Gastrocnemius medialis (tissue), 4 donors: ENCODE data around the gene LMTK3. TPM values are rescaled to one million over a fixed set of nuclear protein-coding genes. Genes with fewer than 3 reads are reported as not detected.
"Not testable (repeated sequence)": the region's sequence is repeated elsewhere in the genome, so short reads cannot be mapped to it uniquely, and the experiment has no call there.

Experiments used
- ATAC-seq, 2 donors: fragments of 150-250 bp; one replicate each; pipeline ENCODE4 v1.9.1; 2016
- DNase-seq, 2 donors: peaks; one replicate each; pipeline ENCODE4 v3.0.0-alpha.2; 2019
- H3K27ac ChIP-seq, 4 donors: fragments of 200-600 bp; sonication (generic); 1 replicate in 1 of 4; 2 replicates in 3 of 4; pipeline ENCODE4 v1.5.1; 2016 to 2018; ENCODE audit warnings: mild to moderate bottlenecking in 2 of 4, moderate library complexity in 1 of 4
- H3K27me3 ChIP-seq, 3 donors: fragments of 200-600 bp; sonication (generic) in 2 of 3; 1 replicate in 1 of 3; 2 replicates in 2 of 3; pipeline versions ENCODE4 v1.5.1 to v1.6.0; 2016 to 2019; ENCODE audit warnings: mild to moderate bottlenecking in 1 of 3, moderate library complexity in 1 of 3
- H3K36me3 ChIP-seq, 2 donors: fragments of 200-600 bp; sonication (generic) in 1 of 2; one replicate each; pipeline ENCODE4 v1.5.1; 2017 to 2018
- H3K4me1 ChIP-seq, 2 donors: fragments of 200-600 bp; sonication (generic) in 1 of 2; one replicate each; pipeline ENCODE4 v1.5.1; 2016 to 2017; ENCODE audit warnings: mild to moderate bottlenecking in 2 of 2
- H3K4me3 ChIP-seq, 4 donors: fragments of 200-600 bp; sonication (generic) in 3 of 4; 1 replicate in 1 of 4; 2 replicates in 3 of 4; pipeline ENCODE4 v1.5.1; 2016 to 2019; ENCODE audit warnings: mild to moderate bottlenecking in 2 of 4
- H3K9me3 ChIP-seq, 3 donors: fragments of 200-600 bp; sonication (generic) in 2 of 3; 1 replicate in 1 of 3; 2 replicates in 2 of 3; pipeline ENCODE4 v1.5.1; 2016 to 2019
- POLR2A ChIP-seq, 2 donors: fragments of 450-650 bp; IDR thresholded peaks; one replicate each; pipeline ENCODE4 v1.6.1; 2017; ENCODE audit warnings: antibody characterized with exemption in 2 of 2, mild to moderate bottlenecking in 2 of 2, moderate library complexity in 2 of 2
- in situ Hi-C, 4 donors: fragments of 200-750 bp; cut with MboI; loops; one replicate each; pipeline versions ENCODE4 v1.15.0 to v1.8.0; 2017; ENCODE audit warnings: low sequenced_read_pairs in 4 of 4
- intact Hi-C: fragments of 100-400 bp; cut with DNase I; formaldehyde crosslinking; loops from one replicate; pipeline ENCODE4 v1.15.1; 2023; ENCODE audit warnings: low total_unique reads
- total RNA-seq, 4 donors: library from RNA; depleted of rRNA; stranded (reverse); fragments of >200 nt; gene quantifications; one replicate each; pipeline versions ENCODE4 v1.1.0 to v1.2.3, GENCODE V29; 2016
- TF ChIP-seq, protein P1 (sequence below), 5 experiments: fragments of 450-650 bp in 3 of 5; fragments of 200-600 bp in 2 of 5; sonication (generic) in 2 of 5; IDR thresholded peaks in 4 of 5; conservative IDR thresholded peaks in 1 of 5; 1 replicate in 4 of 5; 2 replicates in 1 of 5; pipeline ENCODE4 v1.5.1; 2016 to 2019; ENCODE audit warnings: antibody characterized with exemption in 5 of 5, mild to moderate bottlenecking in 3 of 5, moderate library complexity in 3 of 5

Gene LMTK3
- total RNA-seq, 4 donors from 2014 or later, result not detected

DNA sequence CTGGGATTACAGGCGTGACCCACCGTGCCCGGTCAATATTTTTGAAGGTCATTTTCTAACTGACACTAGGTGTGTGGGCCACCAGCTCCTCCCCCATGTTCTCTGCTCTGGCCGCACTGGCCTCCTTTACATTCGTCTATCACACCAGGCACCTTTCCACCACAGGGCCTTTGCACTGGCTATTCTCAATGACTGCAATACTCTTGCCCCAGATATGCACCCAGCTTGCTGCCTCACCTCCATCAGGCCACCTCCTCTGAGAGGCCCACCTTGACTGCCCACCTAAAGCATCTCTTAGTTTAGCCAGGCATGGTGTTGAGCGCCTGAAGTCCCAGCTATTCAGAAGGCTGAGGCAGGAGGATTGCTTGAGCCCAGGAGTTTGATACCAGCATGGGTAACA, 30.2 kb upstream of the LMTK3 start:
- no peak for DNase-seq
- H3K27me3 ChIP-seq, result no peaks in the 10 kb centered on the region
- no peaks in the 10 kb centered on the region for H3K9me3 ChIP-seq
- no peak for ATAC-seq
- H3K36me3 ChIP-seq, result no peaks in the 10 kb centered on the region
- TF ChIP-seq, protein P1, sequence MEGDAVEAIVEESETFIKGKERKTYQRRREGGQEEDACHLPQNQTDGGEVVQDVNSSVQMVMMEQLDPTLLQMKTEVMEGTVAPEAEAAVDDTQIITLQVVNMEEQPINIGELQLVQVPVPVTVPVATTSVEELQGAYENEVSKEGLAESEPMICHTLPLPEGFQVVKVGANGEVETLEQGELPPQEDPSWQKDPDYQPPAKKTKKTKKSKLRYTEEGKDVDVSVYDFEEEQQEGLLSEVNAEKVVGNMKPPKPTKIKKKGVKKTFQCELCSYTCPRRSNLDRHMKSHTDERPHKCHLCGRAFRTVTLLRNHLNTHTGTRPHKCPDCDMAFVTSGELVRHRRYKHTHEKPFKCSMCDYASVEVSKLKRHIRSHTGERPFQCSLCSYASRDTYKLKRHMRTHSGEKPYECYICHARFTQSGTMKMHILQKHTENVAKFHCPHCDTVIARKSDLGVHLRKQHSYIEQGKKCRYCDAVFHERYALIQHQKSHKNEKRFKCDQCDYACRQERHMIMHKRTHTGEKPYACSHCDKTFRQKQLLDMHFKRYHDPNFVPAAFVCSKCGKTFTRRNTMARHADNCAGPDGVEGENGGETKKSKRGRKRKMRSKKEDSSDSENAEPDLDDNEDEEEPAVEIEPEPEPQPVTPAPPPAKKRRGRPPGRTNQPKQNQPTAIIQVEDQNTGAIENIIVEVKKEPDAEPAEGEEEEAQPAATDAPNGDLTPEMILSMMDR (IDR thresholded peaks at IDR 0.05 in 4 of 5, conservative IDR thresholded peaks at IDR 0.05 in 1 of 5), result no peak
- TF ChIP-seq POLR2A (IDR thresholded peaks at IDR 0.05), result no peak
- in situ Hi-C loops (no loop called here), intact Hi-C loops (no loop called here)
- no peak overlapping the region for H3K4me3 ChIP-seq
- peaks cover 3 to 4% of the 10 kb centered on the region in 2 donors for H3K4me1 ChIP-seq
- no peak overlapping the region for H3K27ac ChIP-seq

DNA sequence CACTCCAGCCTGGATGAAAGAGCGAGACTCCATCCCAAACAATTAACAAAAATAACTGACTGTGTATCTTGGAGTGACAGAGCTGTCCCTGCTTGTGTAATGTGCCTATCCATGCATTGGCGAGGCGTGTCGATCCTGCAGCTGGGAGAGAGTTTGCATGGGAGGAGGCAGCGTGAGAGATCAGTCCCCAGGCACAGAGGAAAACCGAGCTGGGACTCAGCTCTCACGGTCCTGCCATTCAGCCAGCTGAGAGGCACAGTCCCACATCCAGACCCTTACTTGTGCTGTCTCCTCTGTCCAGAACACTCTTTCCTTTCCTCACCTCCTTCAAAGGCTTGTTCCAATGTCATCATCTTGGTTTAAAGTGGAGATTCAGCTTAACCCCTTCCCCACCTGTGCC, 28.5 kb upstream of the LMTK3 start:
- intact Hi-C loops, result no loop called here
- TF ChIP-seq, protein P1 (IDR thresholded peaks at IDR 0.05 in 4 of 5, conservative IDR thresholded peaks at IDR 0.05 in 1 of 5), result no peak
- TF ChIP-seq POLR2A (IDR thresholded peaks at IDR 0.05), result no peak
- no peaks in the 10 kb centered on the region for H3K27me3 ChIP-seq
- H3K9me3 ChIP-seq, result no peaks in the 10 kb centered on the region
- in situ Hi-C loops, result no loop called here
- H3K27ac ChIP-seq, result no peak overlapping the region
- no peak for ATAC-seq
- peaks cover 3 to 4% of the 10 kb centered on the region in 2 donors for H3K4me1 ChIP-seq
- H3K4me3 ChIP-seq, result no peak overlapping the region
- DNase-seq, result no peak
- no peaks in the 10 kb centered on the region for H3K36me3 ChIP-seq

DNA sequence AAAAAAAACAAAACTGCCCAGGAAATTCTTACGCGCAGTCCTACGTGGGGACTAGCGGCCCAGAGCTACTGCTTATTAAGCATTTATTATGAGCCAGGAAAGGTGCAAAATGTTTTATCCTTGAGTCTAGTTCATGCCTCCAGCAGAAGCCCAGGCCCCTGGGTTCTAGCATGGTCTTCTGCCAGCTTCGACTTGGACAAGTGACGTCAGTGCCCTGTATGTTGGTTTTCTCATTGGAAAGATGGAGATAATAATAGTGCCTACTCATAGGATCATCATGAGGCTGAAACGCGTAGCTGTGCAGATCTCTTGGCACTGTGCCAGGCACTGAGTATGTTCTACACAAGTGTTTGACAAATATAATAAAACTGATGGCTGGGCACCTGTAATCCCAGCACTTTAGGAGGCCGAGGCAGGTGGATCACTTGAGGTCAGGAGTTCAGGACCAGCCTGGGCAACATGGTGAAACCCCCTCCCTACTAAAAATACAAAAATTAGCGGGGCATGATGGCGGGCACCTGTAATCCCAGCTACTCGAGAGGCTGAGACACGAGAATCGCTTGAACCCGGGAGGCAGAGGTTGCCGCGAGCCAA, 28.0 kb upstream of the LMTK3 start:
- Histone ChIP-seq H3K9me3 (no peaks in the 10 kb centered on the region), H3K4me3 (no peak overlapping the region), H3K27ac (no peak overlapping the region), H3K4me1 (peaks cover 3 to 4% of the 10 kb centered on the region in 2 donors), H3K36me3 (no peaks in the 10 kb centered on the region), H3K27me3 (no peaks in the 10 kb centered on the region)
- TF ChIP-seq, protein P1 (IDR thresholded peaks at IDR 0.05 in 4 of 5, conservative IDR thresholded peaks at IDR 0.05 in 1 of 5), result no peak
- TF ChIP-seq POLR2A (IDR thresholded peaks at IDR 0.05), result no peak
- in situ Hi-C loops (no loop called here), intact Hi-C loops (no loop called here)
- no peak for DNase-seq
- ATAC-seq, result no peak

GRCh38 chr19:48538057-48538456, 26.4 kb upstream of the LMTK3 start:
- H3K36me3 ChIP-seq, H3K27me3 ChIP-seq, H3K4me1 ChIP-seq, DNase-seq, intact Hi-C loops, H3K27ac ChIP-seq, H3K9me3 ChIP-seq, ATAC-seq, H3K4me3 ChIP-seq, in situ Hi-C loops: not testable (repeated sequence)

DNA sequence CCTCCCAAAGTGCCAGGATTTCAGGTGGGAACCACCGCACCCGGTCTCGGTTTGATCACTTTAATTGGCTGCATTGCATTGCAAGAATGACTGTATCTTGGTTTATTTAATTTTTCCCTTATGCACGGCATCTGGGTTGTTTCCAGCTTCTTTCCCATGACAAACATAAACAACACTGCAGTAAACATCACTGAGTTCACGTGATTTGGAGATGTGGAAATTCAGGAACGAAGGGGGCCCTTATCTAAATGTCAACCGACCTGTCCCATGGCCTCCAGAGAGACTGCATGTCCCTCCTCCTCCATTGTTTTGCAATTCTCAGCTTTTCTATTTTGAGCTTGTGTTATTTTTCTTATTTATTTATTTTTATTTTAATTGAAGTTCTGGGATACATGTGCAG, 25.9 kb upstream of the LMTK3 start:
- H3K4me1 ChIP-seq, result no peaks in the 10 kb centered on the region
- no peak for ATAC-seq
- TF ChIP-seq POLR2A (IDR thresholded peaks at IDR 0.05), result no peak
- TF ChIP-seq, protein P1 (IDR thresholded peaks at IDR 0.05 in 4 of 5, conservative IDR thresholded peaks at IDR 0.05 in 1 of 5), result no peak
- no peak overlapping the region for H3K4me3 ChIP-seq
- H3K36me3 ChIP-seq, result no peaks in the 10 kb centered on the region
- H3K27me3 ChIP-seq, result no peaks in the 10 kb centered on the region
- in situ Hi-C loops (no loop called here), intact Hi-C loops (no loop called here)
- no peak for DNase-seq
- H3K27ac ChIP-seq, result no peak overlapping the region
- no peaks in the 10 kb centered on the region for H3K9me3 ChIP-seq
